Activated B cell treated with CpG ODN at 0.5 μM for 24 hours (primary cell): Measurements from ENCODE around the gene SZRD1. TPM values are rescaled to one million over a fixed set of nuclear protein-coding genes. Genes with fewer than 3 reads are reported as not detected.

Experiments
- ATAC-seq: fragments of 200-7000 bp; cut with Tn5 transposase; one replicate; pipeline ENCODE4 v1.10.0; 2021; ENCODE audit warnings: low read depth, mild to moderate bottlenecking, moderate library complexity
- CTCF ChIA-PET: fragments of 350-600 bp; sonication (Branson Sonifier 250); formaldehyde crosslinking; loops from one replicate; lab custom pipeline; 2021; ENCODE audit warnings: antibody characterized with exemption; lab: Charles Lee
- POLR2A ChIA-PET: fragments of 350-600 bp; sonication (Branson Sonifier 250); formaldehyde crosslinking; loops from one replicate; lab custom pipeline; 2021; ENCODE audit warnings: antibody characterized with exemption; lab: Charles Lee
- DNase-seq: peaks from one replicate; pipeline ENCODE4 v3.0.0; 2022
- H3K27ac Mint-ChIP-seq: one replicate; pipeline ENCODE4 v1.8.0; 2020; ENCODE audit warnings: mixed read lengths
- H3K27me3 Mint-ChIP-seq: one replicate; pipeline ENCODE4 v1.8.0; 2021; ENCODE audit warnings: mixed read lengths
- H3K36me3 Mint-ChIP-seq: one replicate; pipeline ENCODE4 v1.8.0; 2021; ENCODE audit warnings: low read depth, mixed read lengths
- H3K4me1 Mint-ChIP-seq: one replicate; pipeline ENCODE4 v1.8.0; 2021; ENCODE audit warnings: mixed read lengths
- H3K4me3 Mint-ChIP-seq: one replicate; pipeline ENCODE4 v1.8.0; 2020; ENCODE audit warnings: mild to moderate bottlenecking, mixed read lengths
- H3K9me3 Mint-ChIP-seq: one replicate; pipeline ENCODE4 v1.8.0; 2020; ENCODE audit warnings: mixed read lengths
- CTCF ChIP-seq: fragments of 200-600 bp; IDR thresholded peaks from one replicate; pipeline ENCODE4 v1.8.0; 2022; ENCODE audit warnings: antibody characterized with exemption, mild to moderate bottlenecking
- intact Hi-C: fragments of 100-400 bp; cut with micrococcal nuclease; formaldehyde crosslinking; loops from one replicate; pipeline ENCODE4 v1.15.1; 2024
- total RNA-seq: library from RNA; stranded (reverse); gene quantifications from 2 replicates; pipeline ENCODE4 v1.2.3, GENCODE V29; 2022

Gene SZRD1
- total RNA-seq, 1 donor from 2014 or later, result 184 TPM

DNA sequence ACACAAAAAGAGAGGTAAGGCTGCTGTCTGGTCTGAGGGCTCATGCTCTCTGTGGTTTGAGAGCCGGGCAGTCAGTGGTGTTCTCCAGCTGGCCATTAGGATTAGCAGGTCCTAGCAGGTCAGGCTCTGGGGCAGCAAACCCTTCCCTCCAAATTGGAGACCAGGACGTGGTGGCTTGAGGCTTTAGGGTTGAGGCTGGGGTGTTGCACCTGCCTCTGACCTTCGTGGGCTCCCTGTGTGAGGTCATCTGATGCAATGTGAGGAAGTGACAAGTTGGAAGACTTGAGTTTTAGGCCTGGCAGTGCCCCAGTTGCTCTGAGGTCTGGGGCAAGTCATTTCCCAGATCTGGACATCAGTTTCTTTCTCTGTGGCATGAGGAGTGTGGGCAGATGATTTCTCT, 24.4 kb downstream of the SZRD1 start:
- POLR2A ChIA-PET, result interaction anchor here (0.5 kb wide), 1 partner anchor 15 kb away, joined by 6 read pairs; no protein-coding TSS in a partner anchor
- Mint-ChIP-seq H3K36me3 (peaks cover 56% of the 10 kb centered on the region), H3K27ac (no peak overlapping the region), H3K4me3 (no peak overlapping the region), H3K4me1 (peaks cover 62% of the 10 kb centered on the region), H3K27me3 (no peaks in the 10 kb centered on the region), H3K9me3 (no peaks in the 10 kb centered on the region)
- DNase-seq (no peak), ATAC-seq (no peak)
- TF ChIP-seq CTCF, result no peak
- intact Hi-C loops, result no loop called here
- CTCF ChIA-PET, result no interaction called here

DNA sequence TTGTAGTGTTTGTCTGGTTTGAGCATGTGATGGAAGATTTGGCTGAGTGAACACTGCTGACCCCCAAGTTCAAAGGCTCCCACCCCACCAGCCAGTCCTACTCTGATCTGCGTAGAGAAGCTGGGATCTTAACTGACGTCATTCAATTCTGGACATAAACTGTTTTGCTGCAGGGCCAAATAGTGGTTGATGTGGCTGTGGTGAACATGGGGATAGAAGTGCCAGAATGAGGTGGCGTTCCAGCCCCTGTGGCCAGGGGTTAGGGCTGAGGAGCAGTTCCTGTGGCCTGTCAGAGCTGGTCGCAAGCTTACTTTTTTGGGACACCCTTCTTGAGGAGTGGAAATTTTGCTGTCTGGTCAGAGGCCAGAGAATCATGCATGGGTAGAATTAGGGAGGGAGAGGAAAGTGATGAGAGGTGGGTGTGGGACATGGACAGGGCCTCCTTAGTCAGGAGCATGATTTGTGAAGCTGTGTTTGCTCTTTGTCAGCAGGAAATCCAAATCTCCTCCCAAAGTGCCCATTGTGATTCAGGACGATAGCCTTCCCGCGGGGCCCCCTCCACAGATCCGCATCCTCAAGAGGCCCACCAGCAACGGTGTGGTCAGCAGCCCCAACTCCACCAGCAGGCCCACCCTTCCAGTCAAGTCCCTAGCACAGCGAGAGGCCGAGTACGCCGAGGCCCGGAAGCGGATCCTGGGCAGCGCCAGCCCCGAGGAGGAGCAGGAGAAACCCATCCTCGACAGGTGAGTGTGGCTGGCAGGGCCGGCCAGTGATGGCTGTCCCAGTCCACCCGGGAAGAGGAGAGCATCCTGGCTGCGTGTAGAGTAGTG, 25.9 kb downstream of the SZRD1 start:
- POLR2A ChIA-PET, result no interaction called here
- TF ChIP-seq CTCF, result no peak
- CTCF ChIA-PET, result interaction anchor here (0.7 kb wide), 1 partner anchor 58 kb away, joined by 3 read pairs; no protein-coding TSS in a partner anchor
- peaks cover 48% of the 10 kb centered on the region for H3K4me1 Mint-ChIP-seq
- no peaks in the 10 kb centered on the region for H3K27me3 Mint-ChIP-seq
- H3K9me3 Mint-ChIP-seq, result no peaks in the 10 kb centered on the region
- H3K27ac Mint-ChIP-seq, result no peak overlapping the region
- peaks cover 67% of the 10 kb centered on the region for H3K36me3 Mint-ChIP-seq
- H3K4me3 Mint-ChIP-seq, result no peak overlapping the region
- DNase-seq (no peak), ATAC-seq (no peak)
- intact Hi-C loops, result no loop called here

- Mint-ChIP-seq H3K27me3 (no peaks in the 10 kb centered on the region), H3K36me3 (peaks cover 74% of the 10 kb centered on the region), H3K4me3 (no peak overlapping the region), H3K9me3 (no peaks in the 10 kb centered on the region), H3K27ac (no peak overlapping the region), H3K4me1 (peaks cover 39% of the 10 kb centered on the region)
- CTCF ChIA-PET, result no interaction called here
- no peak for TF ChIP-seq CTCF
- no peak for ATAC-seq
- DNase-seq, result no peak
- intact Hi-C loops, result no loop called here
- POLR2A ChIA-PET, result interaction anchor here (0.8 to 0.9 kb wide), 2 partner anchors 13 to 26 kb away, joined by 3 to 5 read pairs; no protein-coding TSS in a partner anchor
Observed at GRCh38 chr1:16393570-16394521, 26.8 kb downstream of the SZRD1 start.

DNA sequence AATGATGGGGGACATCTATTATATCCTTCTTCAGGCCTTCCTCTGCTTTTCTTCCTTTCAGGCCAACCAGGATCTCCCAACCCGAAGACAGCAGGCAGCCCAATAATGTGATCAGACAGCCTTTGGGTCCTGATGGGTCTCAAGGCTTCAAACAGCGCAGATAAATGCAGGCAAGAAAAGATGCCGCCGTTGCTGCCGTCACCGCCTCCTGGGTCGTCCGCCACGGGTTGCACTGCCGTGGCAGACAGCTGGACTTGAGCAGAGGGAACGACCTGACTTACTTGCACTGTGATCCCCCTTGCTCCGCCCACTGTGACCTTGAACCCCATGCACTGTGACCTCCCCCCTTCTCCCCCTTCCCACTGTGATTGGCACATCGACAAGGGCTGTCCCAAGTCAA, 27.9 kb downstream of the SZRD1 start:
- ATAC-seq, result no peak
- intact Hi-C loops, result no loop called here
- Mint-ChIP-seq H3K9me3 (no peaks in the 10 kb centered on the region), H3K4me1 (peaks cover 32% of the 10 kb centered on the region), H3K36me3 (peaks cover 83% of the 10 kb centered on the region), H3K27me3 (no peaks in the 10 kb centered on the region), H3K27ac (no peak overlapping the region), H3K4me3 (no peak overlapping the region)
- ChIA-PET POLR2A (interaction anchor here (0.8 kb wide), 1 partner anchor 14 kb away, joined by 5 read pairs; no protein-coding TSS in a partner anchor), CTCF (no interaction called here)
- no peak for TF ChIP-seq CTCF
- DNase-seq, result no peak

DNA sequence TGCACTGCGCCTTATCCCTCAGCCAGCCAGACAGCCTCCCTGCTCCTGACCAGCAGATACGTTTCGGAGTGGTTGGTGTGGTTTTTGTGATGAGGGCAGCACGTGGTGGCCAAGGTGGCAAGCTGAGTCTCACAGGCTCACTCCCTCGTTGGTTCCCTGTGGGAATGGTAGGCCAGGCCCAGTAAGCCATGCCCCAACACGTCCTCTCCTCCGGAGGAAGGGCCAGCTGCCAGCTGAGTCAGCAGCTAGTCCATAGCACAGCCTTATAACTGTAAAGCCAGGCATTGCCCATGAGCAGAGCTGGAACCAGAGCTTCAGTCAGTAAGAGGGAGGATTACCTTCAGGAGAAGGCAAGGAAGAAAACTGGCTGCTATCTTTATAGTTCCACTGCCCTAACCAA, 29.5 kb downstream of the SZRD1 start:
- Mint-ChIP-seq H3K9me3 (no peaks in the 10 kb centered on the region), H3K27ac (no peak overlapping the region), H3K4me1 (peaks cover 17% of the 10 kb centered on the region), H3K36me3 (peaks cover 74% of the 10 kb centered on the region), H3K4me3 (no peak overlapping the region), H3K27me3 (no peaks in the 10 kb centered on the region)
- POLR2A ChIA-PET, result no interaction called here
- no peak for TF ChIP-seq CTCF
- ATAC-seq (no peak), DNase-seq (no peak)
- CTCF ChIA-PET, result no interaction called here
- intact Hi-C loops, result no loop called here
